Esophagus squamous epithelium (tissue), 5 donors: ENCODE measurements around the gene REV1. TPM values are rescaled to one million over a fixed set of nuclear protein-coding genes. Genes with fewer than 3 reads are reported as not detected.

Experiments used
- DNase-seq: peaks from one replicate; lab custom pipeline; 2025; lab: John Stamatoyannopoulos, UW
- H3K27ac ChIP-seq, 4 donors: fragments of 200-600 bp; sonication (generic); one replicate each; pipeline ENCODE4 v1.5.1; 2016 to 2019; ENCODE audit warnings: mild to moderate bottlenecking in 1 of 4
- H3K27me3 ChIP-seq, 4 donors: fragments of 200-600 bp; sonication (generic); 1 replicate in 3 of 4; 2 replicates in 1 of 4; pipeline versions ENCODE4 v1.5.1 to v1.6.0; 2017 to 2021; ENCODE audit warnings: antibody characterized with exemption in 1 of 4
- H3K36me3 ChIP-seq, 3 donors: fragments of 200-600 bp; sonication (generic); one replicate each; pipeline ENCODE4 v1.5.1; 2016 to 2019
- H3K4me1 ChIP-seq, 3 donors: fragments of 200-600 bp; sonication (generic); one replicate each; pipeline ENCODE4 v1.5.1; 2017 to 2019
- H3K4me3 ChIP-seq, 4 donors: fragments of 200-600 bp; sonication (generic); 1 replicate in 3 of 4; 2 replicates in 1 of 4; pipeline ENCODE4 v1.5.1; 2016 to 2019; ENCODE audit warnings: mild to moderate bottlenecking in 2 of 4, moderate library complexity in 1 of 4
- H3K9me3 ChIP-seq, 3 donors: fragments of 200-600 bp; sonication (generic); one replicate each; pipeline ENCODE4 v1.5.1; 2016 to 2019
- POLR2A ChIP-seq, 4 donors: fragments of 450-650 bp; IDR thresholded peaks; one replicate each; pipeline ENCODE4 v1.6.1; 2017; ENCODE audit warnings: antibody characterized with exemption in 4 of 4, mild to moderate bottlenecking in 4 of 4, moderate library complexity in 3 of 4
- WGBS, 2 donors: methylation state at CpG; one replicate each; pipeline ENCODE4 v1.1.5; 2018; 5-methylcytosine and 5-hydroxymethylcytosine counted together
- intact Hi-C: fragments of 100-400 bp; cut with DNase I; formaldehyde crosslinking; loops from one replicate; pipeline ENCODE4 v1.15.0; 2022
- total RNA-seq, 4 donors: library from RNA; depleted of rRNA; stranded (reverse); fragments of >200 nt; gene quantifications; one replicate each; pipeline ENCODE4 v1.1.0, GENCODE V29; 2016
- TF ChIP-seq, protein P1 (sequence below), 6 experiments: fragments of 450-650 bp in 4 of 6; fragments of 200-600 bp in 2 of 6; sonication (generic) in 2 of 6; IDR thresholded peaks; one replicate each; pipeline ENCODE4 v1.5.1; 2016 to 2019; ENCODE audit warnings: antibody characterized with exemption in 6 of 6, mild to moderate bottlenecking in 4 of 6, moderate library complexity in 4 of 6
- donor health status: DM: yes; HTN: yes; CAD: no.

REV1 gene
- total RNA-seq, 4 donors from 2014 or later, result 22.5 to 69.2 (median 39.8) TPM

DNA sequence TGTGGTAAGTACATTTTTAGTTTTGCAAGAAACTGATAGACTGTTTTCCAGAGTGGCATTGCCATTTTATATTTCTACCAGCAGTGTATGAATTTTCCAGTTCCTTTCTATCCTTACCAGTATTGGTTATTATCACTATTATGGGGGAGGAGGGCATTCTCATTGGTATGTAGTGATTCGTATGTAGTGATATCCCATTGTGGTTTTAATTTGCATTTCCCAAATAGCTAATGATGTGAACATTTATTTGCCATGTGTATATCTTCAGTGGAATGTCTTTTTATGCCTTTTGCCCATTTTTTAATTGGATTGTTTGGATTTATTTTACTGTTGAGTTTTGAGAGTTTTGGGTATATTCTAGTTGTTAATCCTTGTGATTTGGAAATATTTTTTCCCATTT is 135.7 kb downstream of the REV1 start:
- no peak for DNase-seq
- H3K4me3 ChIP-seq, result no peak overlapping the region
- peaks cover 0 to 3% (median 0%) of the 10 kb centered on the region in 3 donors for H3K4me1 ChIP-seq
- H3K27me3 ChIP-seq, result no peaks in the 10 kb centered on the region
- 76 to 80% methylated on average over 1 of the region's 1 CpG for WGBS, 2 donors
- H3K36me3 ChIP-seq, result no peaks in the 10 kb centered on the region
- H3K9me3 ChIP-seq, result no peaks in the 10 kb centered on the region
- TF ChIP-seq POLR2A (IDR thresholded peaks at IDR 0.05), result no peak
- TF ChIP-seq, protein P1, sequence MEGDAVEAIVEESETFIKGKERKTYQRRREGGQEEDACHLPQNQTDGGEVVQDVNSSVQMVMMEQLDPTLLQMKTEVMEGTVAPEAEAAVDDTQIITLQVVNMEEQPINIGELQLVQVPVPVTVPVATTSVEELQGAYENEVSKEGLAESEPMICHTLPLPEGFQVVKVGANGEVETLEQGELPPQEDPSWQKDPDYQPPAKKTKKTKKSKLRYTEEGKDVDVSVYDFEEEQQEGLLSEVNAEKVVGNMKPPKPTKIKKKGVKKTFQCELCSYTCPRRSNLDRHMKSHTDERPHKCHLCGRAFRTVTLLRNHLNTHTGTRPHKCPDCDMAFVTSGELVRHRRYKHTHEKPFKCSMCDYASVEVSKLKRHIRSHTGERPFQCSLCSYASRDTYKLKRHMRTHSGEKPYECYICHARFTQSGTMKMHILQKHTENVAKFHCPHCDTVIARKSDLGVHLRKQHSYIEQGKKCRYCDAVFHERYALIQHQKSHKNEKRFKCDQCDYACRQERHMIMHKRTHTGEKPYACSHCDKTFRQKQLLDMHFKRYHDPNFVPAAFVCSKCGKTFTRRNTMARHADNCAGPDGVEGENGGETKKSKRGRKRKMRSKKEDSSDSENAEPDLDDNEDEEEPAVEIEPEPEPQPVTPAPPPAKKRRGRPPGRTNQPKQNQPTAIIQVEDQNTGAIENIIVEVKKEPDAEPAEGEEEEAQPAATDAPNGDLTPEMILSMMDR (IDR thresholded peaks at IDR 0.05), result no peak
- H3K27ac ChIP-seq, result no peak overlapping the region
- intact Hi-C loops, result no loop called here

Other genes starting within 250 kb of the REV1 start
- gene LYG2, start 234.4 kb downstream of the REV1 start, total RNA-seq, result not detected
- gene LYG1, start 188.8 kb downstream of the REV1 start, total RNA-seq, result under 1 TPM in 1 of 4 donors, not detected in 3; 0.95 TPM
- gene TXNDC9, start 153.7 kb downstream of the REV1 start, total RNA-seq, result 10 to 100 TPM; 32.8 to 56.2 (median 47.5) TPM
- gene EIF5B, start 152.6 kb downstream of the REV1 start, total RNA-seq, result 10 to 100 TPM; 19.4 to 40.7 (median 30.0) TPM